ENCODE measurements around the gene DGLUCY. TPM values are rescaled to one million over a fixed set of nuclear protein-coding genes. Genes with fewer than 3 reads are reported as not detected.

The DGLUCY gene
- total RNA-seq, 1 experiment from 2014 or later: 26.7 TPM

DNA sequence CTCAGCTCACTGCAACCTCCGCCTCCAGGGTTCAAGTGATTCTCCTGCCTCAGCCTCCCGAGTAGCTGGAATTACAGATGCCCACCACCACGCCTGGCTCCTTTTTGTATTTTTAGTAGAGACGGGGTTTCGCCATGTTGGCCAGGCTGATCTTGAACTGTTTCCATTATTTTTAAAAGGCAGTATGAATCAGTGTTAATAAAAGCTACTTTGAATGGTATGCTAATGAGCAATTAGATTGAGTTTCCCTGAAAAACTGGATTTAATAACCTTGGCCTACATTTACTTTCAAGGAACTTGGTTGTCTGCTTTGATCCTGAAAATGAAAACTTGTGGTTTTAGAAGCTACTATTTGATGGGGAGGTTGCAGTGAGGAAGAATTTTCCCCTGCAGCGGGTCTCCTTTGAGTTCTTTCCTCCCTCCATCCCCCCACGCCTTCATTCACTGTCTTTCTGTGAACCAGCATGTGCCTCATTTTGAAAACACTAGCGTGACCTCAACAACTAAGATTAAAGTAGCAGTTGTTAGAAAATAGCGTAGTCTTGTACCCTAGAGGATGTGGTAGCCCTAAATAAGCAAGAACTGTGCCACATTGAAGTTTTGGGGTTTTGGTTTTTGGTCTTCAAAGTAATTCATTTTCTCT lies 35.7 kb upstream of the DGLUCY start:
- Histone ChIP-seq H3K9me3 (ENCODE audit: low read depth, low read length, poor library complexity, severe bottlenecking) (no peaks in the 10 kb centered on the region), H3K27me3 (replicated peaks; ENCODE audit: insufficient read depth, low read depth, low read length, poor library complexity) (no peaks in the 10 kb centered on the region), H3K36me3 (ENCODE audit: insufficient read depth, low read length, poor library complexity, severe bottlenecking) (no peaks in the 10 kb centered on the region), H3K27ac (ENCODE audit: low read depth, low read length, poor library complexity, severe bottlenecking) (no peak overlapping the region), H3K4me3 (ENCODE audit: low read depth, low read length, poor library complexity, severe bottlenecking) (no peak overlapping the region), H3K4me1 (ENCODE audit: insufficient read depth, low read length, poor library complexity, severe bottlenecking) (no peaks in the 10 kb centered on the region)
- TF ChIP-seq CTCF (conservative IDR thresholded peaks at IDR 0.05; ENCODE audit: low read depth, low read length): no peak
- no TSS peak for BruUV-seq (replicated peaks)
- intact Hi-C loops (cut with micrococcal nuclease; ENCODE audit: unreplicated experiment): no loop called here
- ChIA-PET POLR2A (ENCODE audit: low non-redundant PET) (interaction anchor here (0.8 kb wide), 1 partner anchor 64 kb away, joined by 5 read pairs; no protein-coding TSS in a partner anchor), CTCF (no interaction called here)
- DNase-seq (ENCODE audit: low spot score): no peak

DNA sequence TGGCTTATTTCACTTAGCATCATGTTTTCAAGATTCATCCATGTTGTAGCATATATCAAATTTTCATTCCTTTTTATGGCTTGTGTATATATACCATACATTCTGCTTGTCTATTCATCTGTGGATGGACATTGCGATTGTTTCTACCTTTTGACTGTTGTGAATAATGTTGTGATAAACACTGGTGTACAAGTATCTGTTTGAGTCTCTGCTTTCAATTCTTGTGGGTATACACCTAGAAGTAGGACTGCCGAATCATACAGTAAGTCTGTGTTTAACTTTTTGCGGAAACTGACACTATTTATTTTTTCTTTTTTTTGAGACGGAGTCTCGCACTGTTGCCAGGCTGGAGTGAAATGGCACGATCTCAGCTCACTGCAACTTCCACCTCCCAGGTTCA lies 33.8 kb upstream of the DGLUCY start:
- ChIA-PET CTCF (no interaction called here), POLR2A (ENCODE audit: low non-redundant PET) (no interaction called here)
- DNase-seq (ENCODE audit: low spot score): no peak
- TF ChIP-seq EZH2 (IDR thresholded peaks at IDR 0.05; ENCODE audit: borderline replicate concordance, low read depth, low read length, poor library complexity, severe bottlenecking) (no peak), CTCF (conservative IDR thresholded peaks at IDR 0.05; ENCODE audit: low read depth, low read length) (no peak)
- intact Hi-C loops (cut with micrococcal nuclease; ENCODE audit: unreplicated experiment): no loop called here
- BruUV-seq (replicated peaks): no TSS peak
- Histone ChIP-seq H3K4me3 (ENCODE audit: low read depth, low read length, poor library complexity, severe bottlenecking) (no peak overlapping the region), H3K27me3 (replicated peaks; ENCODE audit: insufficient read depth, low read depth, low read length, poor library complexity) (no peaks in the 10 kb centered on the region), H3K9me3 (ENCODE audit: low read depth, low read length, poor library complexity, severe bottlenecking) (no peaks in the 10 kb centered on the region), H3K27ac (ENCODE audit: low read depth, low read length, poor library complexity, severe bottlenecking) (no peak overlapping the region), H3K4me1 (ENCODE audit: insufficient read depth, low read length, poor library complexity, severe bottlenecking) (peaks cover 16% of the 10 kb centered on the region), H3K36me3 (ENCODE audit: insufficient read depth, low read length, poor library complexity, severe bottlenecking) (no peaks in the 10 kb centered on the region)

GRCh38 chr14:91082282-91082681 lies 31.6 kb upstream of the DGLUCY start:
- H3K9me3 ChIP-seq (ENCODE audit: low read depth, low read length, poor library complexity, severe bottlenecking): no peaks in the 10 kb centered on the region
- intact Hi-C loops (cut with micrococcal nuclease; ENCODE audit: unreplicated experiment): no loop called here
- no peak overlapping the region for H3K4me3 ChIP-seq (ENCODE audit: low read depth, low read length, poor library complexity, severe bottlenecking)
- no peaks in the 10 kb centered on the region for H3K27me3 ChIP-seq (replicated peaks; ENCODE audit: insufficient read depth, low read depth, low read length, poor library complexity)
- no peak for DNase-seq (ENCODE audit: low spot score)
- H3K4me1 ChIP-seq (ENCODE audit: insufficient read depth, low read length, poor library complexity, severe bottlenecking): peaks cover 19% of the 10 kb centered on the region
- BruUV-seq (replicated peaks): no TSS peak
- H3K36me3 ChIP-seq (ENCODE audit: insufficient read depth, low read length, poor library complexity, severe bottlenecking): no peaks in the 10 kb centered on the region
- ChIA-PET CTCF (no interaction called here), POLR2A (ENCODE audit: low non-redundant PET) (interaction anchor here (0.6 kb wide), 1 partner anchor 40 kb away, joined by 3 read pairs; no protein-coding TSS in a partner anchor)
- TF ChIP-seq CTCF (conservative IDR thresholded peaks at IDR 0.05; ENCODE audit: low read depth, low read length) (no peak), EZH2 (IDR thresholded peaks at IDR 0.05; ENCODE audit: borderline replicate concordance, low read depth, low read length, poor library complexity, severe bottlenecking) (no peak)
- H3K27ac ChIP-seq (ENCODE audit: low read depth, low read length, poor library complexity, severe bottlenecking): no peak overlapping the region
